ENCODE results near the gene PPFIA2.

The PPFIA2 gene

GRCh38 chr12:81255947-81256346 lies 503.2 kb downstream of the PPFIA2 start (continued):
- TF ChIP-seq GLIS3 (CRISPR knock-in tag; IDR thresholded peaks at IDR 0.05) (no peak), TSHZ2 (CRISPR knock-in tag; IDR thresholded peaks at IDR 0.05) (no peak), CSRNP3 (CRISPR knock-in tag; IDR thresholded peaks at IDR 0.05) (no peak), OSR1 (CRISPR knock-in tag; IDR thresholded peaks at IDR 0.05) (no peak)

- TF ChIP-seq ESRRG (CRISPR knock-in tag; IDR thresholded peaks at IDR 0.05) (no peak), ZFP30 (CRISPR knock-in tag; IDR thresholded peaks at IDR 0.05) (no peak), RARB (CRISPR knock-in tag; IDR thresholded peaks at IDR 0.05) (no peak), GLIS3 (CRISPR knock-in tag; IDR thresholded peaks at IDR 0.05) (no peak), TCF4 (CRISPR knock-in tag; IDR thresholded peaks at IDR 0.05; ENCODE audit: borderline replicate concordance) (no peak), TSHZ2 (CRISPR knock-in tag; IDR thresholded peaks at IDR 0.05) (no peak), PATZ1 (CRISPR knock-in tag; IDR thresholded peaks at IDR 0.05; ENCODE audit: borderline replicate concordance) (no peak), SNAI2 (CRISPR knock-in tag; IDR thresholded peaks at IDR 0.05) (no peak), ZNF565 (CRISPR knock-in tag; conservative IDR thresholded peaks at IDR 0.05; ENCODE audit: low read depth) (no peak), ZNF70 (CRISPR knock-in tag; IDR thresholded peaks at IDR 0.05) (no peak), CSRNP3 (CRISPR knock-in tag; IDR thresholded peaks at IDR 0.05) (no peak), BACH2 (CRISPR knock-in tag; IDR thresholded peaks at IDR 0.05; ENCODE audit: borderline replicate concordance) (no peak), CREB5 (CRISPR knock-in tag; IDR thresholded peaks at IDR 0.05; ENCODE audit: low read depth) (no peak), TOX (CRISPR knock-in tag; IDR thresholded peaks at IDR 0.05; ENCODE audit: borderline replicate concordance) (no peak), ISL1 (CRISPR knock-in tag; IDR thresholded peaks at IDR 0.05) (no peak), CSDC2 (CRISPR knock-in tag; IDR thresholded peaks at IDR 0.05) (no peak)
- ATAC-seq: no peak
Measured at GRCh38 chr12:81255456-81255855, 503.7 kb downstream of the PPFIA2 start.

- ATAC-seq: no peak
- TF ChIP-seq TCF4 (CRISPR knock-in tag; IDR thresholded peaks at IDR 0.05; ENCODE audit: borderline replicate concordance) (no peak), TSHZ2 (CRISPR knock-in tag; IDR thresholded peaks at IDR 0.05) (no peak), POU6F1 (CRISPR knock-in tag; IDR thresholded peaks at IDR 0.05; ENCODE audit: borderline replicate concordance, low read depth) (no peak), GLIS3 (CRISPR knock-in tag; IDR thresholded peaks at IDR 0.05) (no peak), ARNTL (CRISPR knock-in tag; IDR thresholded peaks at IDR 0.05; ENCODE audit: borderline replicate concordance, low read depth) (no peak), ISL1 (CRISPR knock-in tag; IDR thresholded peaks at IDR 0.05) (no peak), BACH2 (CRISPR knock-in tag; IDR thresholded peaks at IDR 0.05; ENCODE audit: borderline replicate concordance) (no peak), ZFP30 (CRISPR knock-in tag; IDR thresholded peaks at IDR 0.05) (no peak), ESRRG (CRISPR knock-in tag; IDR thresholded peaks at IDR 0.05) (no peak)
Measured at GRCh38 chr12:81253360-81253759, 505.8 kb downstream of the PPFIA2 start.
